AML-193 (cell line): ENCODE measurements around the gene RAB37.

ENCODE experiments used
- DNase-seq, 2 experiments: peaks; one replicate each; lab custom pipeline; 2025; lab: John Stamatoyannopoulos, UW

The RAB37 gene, protein sequence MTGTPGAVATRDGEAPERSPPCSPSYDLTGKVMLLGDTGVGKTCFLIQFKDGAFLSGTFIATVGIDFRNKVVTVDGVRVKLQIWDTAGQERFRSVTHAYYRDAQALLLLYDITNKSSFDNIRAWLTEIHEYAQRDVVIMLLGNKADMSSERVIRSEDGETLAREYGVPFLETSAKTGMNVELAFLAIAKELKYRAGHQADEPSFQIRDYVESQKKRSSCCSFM

GRCh38 chr17:74736513-74737298 is at the start of gene RAB37:
TSS of gene RAB37 (plus strand) at chr17:74737256. CDS start at chr17:74737273, 17 bp downstream.
- peak; percentile 97 for DNase-seq

DNA sequence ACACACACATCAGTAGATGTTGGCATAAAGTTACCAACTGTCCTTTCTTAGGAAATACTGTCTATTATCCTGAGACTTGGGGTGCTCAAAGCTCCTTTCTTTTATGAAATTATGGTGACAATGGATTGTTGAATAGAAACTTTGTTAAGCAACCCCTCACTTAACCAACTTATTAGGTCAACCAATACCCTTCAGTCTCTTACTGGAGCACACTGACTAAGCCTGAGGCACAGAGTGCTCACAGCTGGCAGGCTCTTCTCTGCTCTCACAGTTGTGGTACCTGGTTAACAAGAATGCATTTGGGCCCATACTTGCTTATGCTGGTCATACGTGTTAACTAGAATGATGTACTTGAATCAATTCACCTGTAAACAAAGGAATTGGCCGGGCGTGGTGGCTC is 49.2 kb upstream of the RAB37 start:
- DNase-seq, result peak in 1 of 2 experiments; percentile 10

DNA sequence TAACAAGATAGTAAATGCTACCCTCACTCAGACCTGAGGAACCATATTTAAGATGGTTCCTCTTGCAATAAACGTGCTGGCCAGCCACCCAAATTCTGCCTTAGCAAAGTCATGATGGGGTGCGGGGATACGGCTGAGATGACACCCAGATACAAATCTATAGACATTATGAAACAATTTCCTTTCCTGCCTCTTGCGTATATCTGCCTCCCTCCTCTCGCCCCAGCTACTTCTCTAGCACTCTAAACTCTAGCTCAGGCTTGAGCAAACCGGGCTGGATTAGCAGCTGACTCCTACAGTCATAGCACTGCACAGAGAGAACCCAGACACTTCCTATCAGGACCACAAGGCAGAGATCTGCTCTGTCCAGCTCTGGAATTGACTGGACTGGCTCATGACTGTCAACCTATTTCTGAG is 46.6 kb upstream of the RAB37 start:
- DNase-seq, result peak; percentile 100

- no peak for DNase-seq
These were observed 45.9 kb upstream of the RAB37 start for GRCh38 chr17:74691151-74691550.

DNA sequence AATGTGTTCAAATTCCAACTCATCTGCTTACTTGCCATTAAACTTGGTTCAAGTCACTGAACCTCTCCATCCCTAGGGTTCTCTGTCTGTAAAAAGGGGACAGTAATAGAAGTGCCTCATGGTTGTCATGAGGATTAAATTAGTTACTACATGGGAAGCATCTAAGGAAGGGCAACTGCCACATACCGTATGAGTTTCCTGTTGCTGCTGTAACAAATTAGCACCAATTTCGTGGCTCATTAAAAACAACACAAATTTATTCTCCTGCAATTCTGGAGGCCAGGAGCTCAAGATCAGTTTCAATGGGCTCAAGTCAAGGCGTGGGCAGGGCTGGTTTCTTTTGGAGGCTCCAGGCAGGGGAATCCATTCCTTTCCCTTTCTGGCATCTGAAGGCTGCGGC is 43.0 kb upstream of the RAB37 start:
- DNase-seq, result no peak

GRCh38 chr17:74695629-74696028 is 41.4 kb upstream of the RAB37 start:
- no peak for DNase-seq

GRCh38 chr17:74697515-74697914 is 39.5 kb upstream of the RAB37 start:
- DNase-seq, result no peak

DNA sequence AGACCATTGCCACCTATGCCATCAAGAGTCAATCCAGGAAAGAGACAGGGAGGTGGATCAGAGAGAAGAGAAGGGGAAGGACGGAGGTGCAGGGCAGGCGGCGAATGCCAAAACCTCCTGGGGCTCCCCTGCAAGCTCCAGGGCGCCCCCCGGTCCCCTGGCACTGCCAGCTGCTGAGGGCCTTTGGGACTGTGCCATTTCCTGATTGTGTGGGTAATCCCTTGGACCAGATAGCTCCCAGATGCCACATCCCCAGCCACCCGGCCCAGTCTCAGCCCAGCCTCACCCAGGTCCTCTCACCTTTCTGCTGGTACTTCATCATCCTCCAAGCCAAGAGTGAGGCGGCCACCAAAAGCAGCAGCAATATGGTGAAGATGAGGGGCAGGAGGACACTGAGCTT is 39.0 kb upstream of the RAB37 start:
- DNase-seq, result no peak

GRCh38 chr17:74699236-74699635 is 37.8 kb upstream of the RAB37 start:
- DNase-seq, result no peak

DNA sequence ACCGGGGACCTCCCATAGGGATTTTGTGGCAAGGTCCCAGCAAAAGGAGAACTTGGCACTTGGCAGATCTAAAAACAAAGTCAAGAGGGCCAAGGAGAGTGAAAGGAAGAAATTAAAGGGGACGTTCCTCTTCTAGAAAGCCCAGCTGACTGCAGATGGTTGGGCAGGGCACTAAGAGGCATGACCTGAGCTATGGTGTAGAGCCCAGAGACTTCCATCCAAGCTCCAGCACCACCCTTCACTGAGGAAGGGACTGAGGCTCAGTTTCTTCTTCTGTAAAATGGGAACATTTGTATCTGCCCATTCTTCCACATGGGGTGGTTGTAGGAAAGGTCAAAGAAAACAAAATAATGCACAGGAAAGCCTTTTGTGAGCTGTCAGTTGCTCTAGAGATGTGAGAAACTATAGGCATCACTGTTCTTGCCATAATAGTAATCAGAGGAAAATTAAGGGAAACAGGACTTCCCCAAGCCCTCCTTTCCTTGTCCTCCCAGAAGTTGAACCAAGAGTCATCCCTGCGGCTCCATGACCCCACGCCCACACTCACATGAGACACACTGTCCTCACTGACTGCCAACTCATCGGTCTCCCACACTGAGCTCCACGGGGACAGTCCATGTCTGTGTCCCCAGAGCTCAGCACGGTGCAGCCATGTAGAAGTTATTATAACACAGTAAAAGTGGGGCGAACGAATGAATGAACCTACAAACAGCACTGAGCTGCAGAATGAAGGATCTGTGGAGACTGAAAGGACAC is 34.8 kb upstream of the RAB37 start:
- DNase-seq, result no peak

GRCh38 chr17:74703311-74703710 is 33.7 kb upstream of the RAB37 start:
- DNase-seq, result no peak

- DNase-seq, result no peak
These were observed 32.5 kb upstream of the RAB37 start for GRCh38 chr17:74704544-74704943.

DNA sequence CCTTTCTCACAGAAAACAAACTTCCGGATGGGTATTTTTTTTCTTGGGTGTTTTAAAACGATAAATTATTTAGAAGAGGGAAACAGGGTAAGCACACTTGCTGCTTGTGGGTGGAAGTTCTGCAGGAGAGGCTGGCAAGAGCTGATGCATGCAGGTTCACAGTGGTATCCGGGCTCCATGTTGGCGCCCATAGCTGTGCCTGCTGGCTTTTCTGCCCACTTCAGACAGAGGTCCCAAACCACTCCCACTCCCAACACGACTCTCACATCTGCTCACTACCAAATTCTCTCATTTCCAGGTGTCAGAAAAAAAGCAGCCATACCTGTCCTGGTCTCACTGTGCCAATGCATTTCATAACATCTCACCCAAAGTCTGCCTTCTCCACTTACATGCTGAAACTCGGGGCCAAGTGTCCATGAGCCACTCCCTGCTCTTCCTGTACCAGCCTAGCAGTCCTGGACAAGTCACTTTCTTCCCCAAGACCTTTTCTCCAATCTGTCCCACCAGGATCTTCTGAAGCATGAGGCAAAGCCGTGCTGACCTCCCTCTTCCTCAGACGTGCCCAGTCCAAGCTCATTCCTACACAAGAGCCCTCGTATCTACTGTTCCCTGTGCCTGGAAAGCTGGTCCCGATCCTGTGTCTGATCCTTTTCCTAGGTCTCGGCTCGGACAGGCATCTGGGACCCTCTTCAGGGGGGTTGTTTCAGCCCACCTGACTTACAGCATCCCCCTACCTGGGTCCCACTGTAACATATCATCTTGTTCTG is 25.8 kb upstream of the RAB37 start:
- DNase-seq, result peak in 1 of 2 experiments; percentile 13

GRCh38 chr17:74712301-74712700 is 24.8 kb upstream of the RAB37 start:
- DNase-seq, result peak in 1 of 2 experiments; percentile 41

DNA sequence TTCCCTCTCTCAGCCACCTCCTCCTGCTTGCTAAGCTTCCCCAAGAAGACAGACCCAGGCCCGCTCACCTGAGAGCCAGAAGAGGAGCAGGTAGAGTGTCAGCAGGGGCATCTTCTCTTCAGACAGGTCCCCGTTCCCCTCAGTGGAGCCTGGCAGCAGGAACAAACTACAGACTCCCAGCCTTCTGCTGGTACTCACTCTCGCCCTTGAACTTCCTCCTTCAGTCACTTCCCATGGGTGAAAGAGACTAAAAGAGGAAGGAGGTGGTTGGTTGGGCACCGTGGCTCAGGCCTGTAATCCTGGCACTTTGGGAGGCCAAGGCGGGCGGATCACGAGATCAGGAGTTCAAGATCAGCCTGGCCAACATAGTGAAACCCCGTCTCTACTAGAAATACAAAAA is 24.3 kb upstream of the RAB37 start, which contains the start of gene CD300LF:
Gene CD300LF, minus strand, starts transcription at position 168 of the 400 bp plus-strand sequence. Its CDS starts 57 bp downstream, at position 111.
- DNase-seq, result peak; percentile 95 to 96

- DNase-seq, result peak; percentile 85 to 86
These were observed 23.8 kb upstream of the RAB37 start for GRCh38 chr17:74713171-74713755.

- DNase-seq, result no peak
These were observed 21.9 kb upstream of the RAB37 start for GRCh38 chr17:74715144-74715543.

DNA sequence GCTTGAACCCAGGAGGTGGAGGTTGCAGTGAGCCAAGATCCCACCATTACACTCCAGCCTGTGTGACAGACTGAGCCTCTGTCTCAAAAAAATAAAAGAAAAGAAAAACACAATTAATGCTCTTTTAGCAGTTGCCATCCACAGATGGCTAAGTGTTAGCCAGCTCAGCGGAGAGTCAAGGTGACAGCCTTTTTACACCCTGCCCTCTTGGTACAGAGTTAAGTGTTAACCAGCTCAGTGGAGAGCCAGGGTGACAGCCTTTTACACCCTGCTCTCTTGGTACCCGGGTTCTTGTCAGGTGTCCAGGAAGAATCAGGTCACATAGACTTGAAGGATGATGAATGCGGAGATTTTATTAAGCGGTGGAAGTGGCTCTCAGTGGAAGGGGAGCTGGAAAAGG is 16.6 kb upstream of the RAB37 start:
- no peak for DNase-seq

- DNase-seq, result no peak
These were observed 14.3 kb upstream of the RAB37 start for GRCh38 chr17:74722782-74723181.

DNA sequence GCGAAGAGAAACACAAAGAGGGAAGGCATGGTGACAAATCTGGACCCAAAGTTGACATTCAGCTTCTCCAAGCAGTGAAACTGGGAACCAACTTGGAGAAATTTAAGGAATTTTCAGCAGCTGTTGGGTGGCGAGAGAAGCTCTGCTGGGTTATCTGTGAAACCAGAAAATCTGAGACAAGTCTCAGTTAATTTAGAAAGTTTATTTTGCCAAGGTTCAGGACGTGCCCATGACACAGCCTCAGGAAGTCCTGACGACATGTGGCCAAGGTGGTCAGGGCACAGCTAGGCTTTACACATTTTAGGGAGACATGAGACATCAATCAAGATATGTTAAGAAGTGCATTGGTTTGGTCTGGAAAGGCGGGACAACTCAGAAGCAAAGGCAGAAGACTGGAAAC is 13.2 kb upstream of the RAB37 start:
- DNase-seq, result no peak

DNA sequence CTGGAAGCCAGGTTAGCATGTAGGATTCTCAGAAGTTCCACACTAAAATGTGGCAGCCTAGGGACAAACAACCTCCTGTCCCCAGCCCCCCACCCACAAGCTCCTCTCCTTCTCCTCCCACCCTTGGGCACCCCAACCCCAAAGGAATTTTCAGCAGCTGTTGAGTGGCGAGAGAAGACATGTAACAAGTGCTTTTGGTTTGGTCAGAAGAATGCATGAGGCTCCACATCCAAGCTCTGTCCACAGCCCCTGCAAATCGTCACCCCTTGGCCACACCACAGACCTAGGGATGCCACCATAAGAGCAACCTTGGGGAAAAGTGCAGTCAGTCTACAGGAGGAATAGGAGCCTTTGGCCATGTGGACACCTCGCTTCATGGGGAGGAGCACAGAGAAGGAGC is 11.9 kb upstream of the RAB37 start:
- no peak for DNase-seq
